ENCODE measurements around the gene TADA2B. TPM values are rescaled to one million over a fixed set of nuclear protein-coding genes. Genes with fewer than 3 reads are reported as not detected.

Gene TADA2B
- total and polyA plus RNA-seq, 2 of the 4 experiments (the other 2 are of a cell fraction) = 6.1 to 8.6 TPM

DNA sequence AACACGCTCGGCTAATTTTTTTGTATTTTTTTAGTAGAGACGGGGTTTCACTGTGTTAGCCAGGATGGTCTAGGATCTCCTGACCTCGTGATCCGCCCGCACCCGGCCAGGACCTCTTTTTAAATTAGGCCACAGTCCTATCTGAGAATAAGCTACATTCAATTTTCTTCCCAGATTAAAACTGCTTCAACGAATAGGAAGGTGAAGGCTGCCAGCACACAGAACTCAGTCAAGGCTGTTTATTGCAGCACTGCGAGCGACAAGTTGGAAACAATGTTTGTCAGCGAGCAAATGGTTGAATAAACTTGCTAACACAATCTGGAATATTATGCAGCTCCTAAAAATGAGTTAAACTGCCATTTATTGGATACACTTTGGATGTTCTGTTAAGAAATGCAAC lies 22.8 kb downstream of the TADA2B start:
- Histone ChIP-seq H3K36me3 (ENCODE audit: control insufficient read depth, insufficient read depth, low read length) (peaks cover 25% of the 10 kb centered on the region), H3K79me1 (ENCODE audit: low read depth in 1 of 2, low read length in 2 of 2) (peaks cover 29 to 41% of the 10 kb centered on the region in 2 experiments), H3K27ac (ENCODE audit: insufficient read depth, low read length) (no peak overlapping the region), H3K4me2 (ENCODE audit: low read depth, low read length) (no peak overlapping the region), H3K4ac (ENCODE audit: low read depth, low read length) (no peak overlapping the region), H2AK9ac (replicated peaks; ENCODE audit: low read depth, low read length, poor library complexity) (no peak overlapping the region), H3K4me3 (ENCODE audit: insufficient read depth, low read depth, low read length) (no peak overlapping the region), H3K18ac (ENCODE audit: low read depth, low read length) (no peak overlapping the region), H2AK5ac (ENCODE audit: low read depth, low read length) (no peak overlapping the region), H4K5ac (ENCODE audit: low read depth, low read length) (no peak overlapping the region), H4K8ac (ENCODE audit: low read depth in 2 of 2, low read length in 2 of 2) (no peak overlapping the region), H2BK120ac (ENCODE audit: low read depth, low read length) (no peak overlapping the region), H2BK20ac (ENCODE audit: low read depth, low read length) (no peak overlapping the region), H3K56ac (ENCODE audit: extremely low read depth, insufficient read depth, low read length) (no peak overlapping the region), H3K23ac (ENCODE audit: low read depth, low read length) (no peak overlapping the region), H4K20me1 (ENCODE audit: insufficient read depth, low read length) (peaks cover 19% of the 10 kb centered on the region), H2BK15ac (ENCODE audit: low read depth, low read length) (no peak overlapping the region), H3K4me1 (ENCODE audit: control insufficient read depth, insufficient read depth, low read length) (peaks cover 7% of the 10 kb centered on the region; the same call in 1 of the 2 replicates), H4K91ac (ENCODE audit: insufficient read depth, low read depth, low read length) (no peak overlapping the region), H2BK5ac (ENCODE audit: low read depth, low read length, poor library complexity, severe bottlenecking) (no peak overlapping the region), H3K9ac (ENCODE audit: low read depth, low read length) (no peak overlapping the region), H3K14ac (replicated peaks; ENCODE audit: low read depth, low read length) (no peak overlapping the region), H2AFZ (replicated peaks; ENCODE audit: low read length, poor library complexity) (no peak overlapping the region), H3K27me3 (ENCODE audit: control insufficient read depth, insufficient read depth, low read length) (no peaks in the 10 kb centered on the region), H3K9me1 (ENCODE audit: insufficient read depth, low read length) (peaks cover 3% of the 10 kb centered on the region; the same call in 1 of the 2 replicates), H3K9me3 (ENCODE audit: control insufficient read depth, insufficient read depth, low read length) (no peaks in the 10 kb centered on the region)
- in situ Hi-C loops (cut with MboI; ENCODE audit: low sequenced_read_pairs) = no loop called here
- BruUV-seq (replicated peaks) = no TSS peak
- WGBS, 2 experiments (ENCODE audit: extremely low coverage in 2 of 2, insufficient read length in 1 of 2) = 100% methylated on average over 1 of the region's 11 CpGs; no CpG with 5 or more reads in 1 of the 2 experiments
- ChIA-PET CTCF (interaction anchor here (0.6 kb wide), 1 partner anchor 409 kb away, joined by 5 read pairs; no protein-coding TSS in a partner anchor), POLR2A (ENCODE audit: unreplicated experiment) (no interaction called here)
- dilution Hi-C loops (cut with HindIII; ENCODE audit: low sequenced_read_pairs, unreplicated experiment) = no loop called here
- intact Hi-C loops (cut with micrococcal nuclease) = no loop called here
- no peak for TF ChIP-seq MAFK (IDR thresholded peaks at IDR 0.05; ENCODE audit: low read depth, low read length)
- TF ChIP-seq RFX5 (IDR thresholded peaks at IDR 0.05; ENCODE audit: low read depth, low read length) = no peak
- TF ChIP-seq, protein P1, sequence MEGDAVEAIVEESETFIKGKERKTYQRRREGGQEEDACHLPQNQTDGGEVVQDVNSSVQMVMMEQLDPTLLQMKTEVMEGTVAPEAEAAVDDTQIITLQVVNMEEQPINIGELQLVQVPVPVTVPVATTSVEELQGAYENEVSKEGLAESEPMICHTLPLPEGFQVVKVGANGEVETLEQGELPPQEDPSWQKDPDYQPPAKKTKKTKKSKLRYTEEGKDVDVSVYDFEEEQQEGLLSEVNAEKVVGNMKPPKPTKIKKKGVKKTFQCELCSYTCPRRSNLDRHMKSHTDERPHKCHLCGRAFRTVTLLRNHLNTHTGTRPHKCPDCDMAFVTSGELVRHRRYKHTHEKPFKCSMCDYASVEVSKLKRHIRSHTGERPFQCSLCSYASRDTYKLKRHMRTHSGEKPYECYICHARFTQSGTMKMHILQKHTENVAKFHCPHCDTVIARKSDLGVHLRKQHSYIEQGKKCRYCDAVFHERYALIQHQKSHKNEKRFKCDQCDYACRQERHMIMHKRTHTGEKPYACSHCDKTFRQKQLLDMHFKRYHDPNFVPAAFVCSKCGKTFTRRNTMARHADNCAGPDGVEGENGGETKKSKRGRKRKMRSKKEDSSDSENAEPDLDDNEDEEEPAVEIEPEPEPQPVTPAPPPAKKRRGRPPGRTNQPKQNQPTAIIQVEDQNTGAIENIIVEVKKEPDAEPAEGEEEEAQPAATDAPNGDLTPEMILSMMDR (conservative IDR thresholded peaks at IDR 0.05; ENCODE audit: low read depth, low read length) = no peak
- no peak for TF ChIP-seq CEBPB (IDR thresholded peaks at IDR 0.05; ENCODE audit: low read depth, low read length)
- no peak for ATAC-seq (ENCODE audit: low read depth)
- DNase-seq = no peak

Measured in IMR-90 (cell line).